ENCODE data around the gene IGSF8.
"Not testable (repeated sequence)": the region's sequence is repeated elsewhere in the genome, so short reads cannot be mapped to it uniquely, and the experiment has no call there.

IGSF8 gene

DNA sequence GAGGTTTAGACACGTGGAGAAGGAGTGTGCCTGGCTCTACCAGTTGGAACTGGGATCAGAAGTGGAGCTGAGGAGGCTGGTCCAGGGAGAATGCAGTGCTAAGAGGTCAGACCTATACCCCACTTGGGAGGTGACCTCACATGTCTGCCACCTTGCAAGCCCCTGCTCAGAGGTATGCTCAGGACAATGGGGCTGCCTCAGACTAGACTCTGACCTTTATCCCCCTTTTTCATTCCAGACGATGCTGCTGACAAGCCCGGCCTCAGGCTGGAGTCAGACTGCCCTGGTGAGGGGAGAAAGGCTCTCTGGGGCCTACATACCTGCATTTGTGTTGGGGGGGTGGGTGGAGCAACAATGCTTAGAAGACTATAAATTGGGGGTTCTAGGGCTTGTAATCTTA, 33.7 kb downstream of the IGSF8 start:
- no peak for DNase-seq (ENCODE audit: low read depth)

DNA sequence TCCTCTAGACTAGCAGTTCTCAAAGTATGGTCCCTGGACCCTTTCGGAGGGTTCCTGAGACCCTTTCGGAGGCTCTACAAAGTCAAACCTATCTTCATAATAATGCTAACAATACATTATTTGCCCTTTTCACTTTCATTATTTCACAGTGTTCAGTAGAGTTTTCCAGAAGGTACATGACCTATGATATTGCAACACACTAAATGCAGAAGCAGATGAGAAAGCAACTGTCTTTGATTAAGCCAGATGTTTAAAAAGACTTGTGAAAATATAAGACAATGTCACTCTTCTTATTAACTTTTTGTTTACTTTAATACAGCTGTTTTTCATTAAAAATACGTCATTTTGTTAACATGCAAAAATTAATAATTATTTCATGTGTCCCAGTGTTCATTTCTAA, 34.3 kb downstream of the IGSF8 start:
- DNase-seq (ENCODE audit: low read depth), result no peak

- no peak for DNase-seq (ENCODE audit: low read depth)
Observed at GRCh38 chr1:160063176-160063575, 35.2 kb downstream of the IGSF8 start.

- DNase-seq (ENCODE audit: low read depth), result no peak
Observed at GRCh38 chr1:160062230-160062532, 36.2 kb downstream of the IGSF8 start.

DNA sequence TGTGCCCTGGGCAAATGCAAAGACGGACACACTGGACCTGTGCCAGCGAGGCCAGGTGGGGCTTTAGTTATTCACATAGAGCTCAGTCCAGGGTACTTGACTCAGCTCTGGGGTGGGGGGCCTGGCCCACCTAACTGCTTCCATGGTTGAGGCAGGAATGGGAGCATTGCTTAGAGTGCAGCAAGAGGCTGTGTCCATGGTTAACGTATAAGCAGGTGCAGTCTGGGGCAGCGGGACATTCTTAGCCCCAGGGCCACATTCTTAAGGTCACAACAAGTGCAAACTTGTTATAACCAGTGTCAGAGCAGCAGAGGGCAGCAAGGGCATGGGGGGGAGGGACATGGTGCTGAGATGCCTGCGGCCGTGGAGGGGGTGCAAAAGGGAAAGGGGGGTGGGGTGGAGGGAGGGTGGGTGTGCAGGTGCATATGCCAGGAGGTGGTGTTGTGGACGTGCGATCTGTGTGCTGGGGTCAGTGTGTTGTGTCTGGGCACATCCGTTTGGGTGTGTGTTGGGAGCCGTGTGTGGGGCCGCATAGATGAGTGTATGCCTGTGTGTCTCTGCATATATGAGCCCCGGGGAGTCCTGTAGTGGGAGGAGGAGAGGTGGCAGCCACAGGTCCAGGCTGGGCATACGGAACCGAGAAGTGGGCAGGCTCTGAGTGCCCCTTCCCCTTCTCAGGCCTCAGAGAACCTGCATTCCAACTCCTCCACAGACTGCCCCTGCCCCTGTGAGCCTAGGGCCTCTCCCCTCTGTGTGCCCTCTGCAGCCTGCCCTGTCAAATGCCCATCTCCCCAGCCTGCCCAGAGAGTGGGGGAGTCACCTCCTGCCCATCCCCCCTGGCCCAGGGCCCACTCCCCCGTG, 36.8 kb downstream of the IGSF8 start:
- DNase-seq (ENCODE audit: low read depth), result no peak

DNA sequence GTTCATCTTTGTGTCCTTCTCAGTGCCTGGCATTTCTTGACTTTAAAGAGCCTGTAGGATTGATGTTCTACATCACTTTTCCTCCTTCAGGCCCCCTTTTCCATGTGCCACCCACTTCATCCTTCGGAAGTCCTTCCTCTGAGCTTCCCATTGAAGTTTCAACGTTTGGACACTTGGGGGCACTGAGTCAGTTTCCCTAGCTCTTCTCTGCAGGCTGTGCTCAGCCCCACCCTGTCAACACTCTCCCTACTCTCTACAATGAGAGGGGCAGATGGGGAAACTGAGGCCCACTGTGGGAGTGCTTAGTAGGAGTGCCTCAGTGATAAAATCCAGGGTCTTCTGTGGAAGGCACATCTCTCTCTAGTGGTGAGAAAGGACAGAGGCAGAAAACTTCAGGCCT, 40.3 kb downstream of the IGSF8 start:
- no peak for DNase-seq (ENCODE audit: low read depth)

DNA sequence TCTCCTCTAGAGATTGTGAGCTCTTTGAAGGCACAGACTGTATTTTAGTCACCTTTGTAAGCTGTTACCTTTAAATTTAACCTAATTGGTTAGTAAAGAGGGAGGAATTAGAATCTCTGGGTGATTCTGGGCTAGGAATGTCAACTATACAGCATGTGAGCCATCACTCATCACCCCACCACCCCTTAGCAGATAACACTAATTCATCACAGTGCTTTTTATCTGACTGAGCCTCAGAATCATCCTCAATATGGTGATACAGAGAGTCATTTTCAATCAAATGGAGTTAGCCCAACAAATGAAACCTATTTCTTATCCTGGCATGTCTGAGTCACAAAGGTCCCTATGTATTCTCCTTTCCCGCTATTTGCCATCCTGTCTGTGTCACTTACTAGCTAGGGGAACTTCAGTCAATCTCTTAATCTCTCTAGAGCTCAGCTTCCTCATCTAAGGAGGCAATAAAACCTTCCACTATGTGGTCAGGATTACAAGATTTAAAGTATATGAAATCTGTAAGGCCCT, 41.7 kb downstream of the IGSF8 start:
- no peak for DNase-seq (ENCODE audit: low read depth)

- no peak for DNase-seq (ENCODE audit: low read depth)
Observed at GRCh38 chr1:160053548-160054365, 44.7 kb downstream of the IGSF8 start.

DNA sequence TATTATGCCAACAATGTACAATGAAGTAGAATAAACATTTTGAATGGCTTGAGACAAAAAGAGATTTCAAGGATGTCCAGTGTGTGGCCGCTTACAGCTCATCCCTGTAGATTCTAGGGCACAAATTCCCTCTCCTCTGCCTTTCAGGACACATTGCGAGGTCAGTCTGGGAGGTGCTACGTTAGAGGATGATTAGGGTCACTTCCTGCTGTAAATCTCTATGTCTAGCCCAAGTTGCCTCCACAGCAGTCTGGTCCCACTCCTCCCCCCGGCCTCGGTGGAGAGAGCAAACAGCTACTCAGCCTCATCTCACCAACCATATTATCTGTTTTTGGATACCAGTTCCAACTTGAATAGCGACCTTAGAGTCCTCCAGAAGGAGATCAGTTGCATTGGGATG, 45.5 kb downstream of the IGSF8 start:
- DNase-seq (ENCODE audit: low read depth), result no peak

DNA sequence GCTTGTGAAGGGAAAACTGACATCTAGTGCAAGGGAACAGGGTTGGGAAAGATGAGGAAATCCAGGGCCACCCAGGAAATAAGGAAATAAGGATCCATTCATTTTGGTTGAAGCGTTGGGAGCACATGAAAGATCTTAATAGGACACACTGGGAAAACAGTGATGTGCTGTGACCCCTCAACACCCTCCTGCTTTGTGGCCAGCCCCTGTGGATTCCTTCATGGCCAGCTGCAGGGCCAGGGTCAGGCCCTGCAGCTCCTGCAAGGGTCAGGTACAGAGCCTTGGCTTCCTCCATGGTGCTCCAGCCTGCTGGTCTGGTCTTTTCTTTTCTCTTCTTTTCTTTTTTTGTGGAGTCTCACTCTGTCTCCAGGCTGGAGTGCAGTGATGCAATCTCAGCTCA, 47.8 kb downstream of the IGSF8 start:
- DNase-seq (ENCODE audit: low read depth), result no peak

DNA sequence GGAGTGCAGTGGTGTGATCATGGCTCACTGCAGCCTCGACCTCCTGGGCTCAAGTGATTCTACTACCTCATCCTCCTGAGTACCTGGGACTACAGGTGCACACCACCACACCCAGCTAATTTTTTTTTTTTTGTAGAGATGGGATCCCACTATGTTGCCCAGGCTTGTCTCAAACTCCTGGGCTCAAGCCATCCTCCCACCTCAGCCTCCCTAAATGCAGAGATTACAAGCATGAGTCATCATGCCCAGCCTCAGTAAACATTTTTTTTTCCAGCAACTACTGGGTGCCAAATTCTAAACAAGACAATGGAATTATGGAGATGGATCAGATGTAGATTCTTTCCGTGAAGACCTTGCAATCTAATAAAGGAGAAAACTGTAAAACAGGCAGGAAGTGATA, 48.2 kb downstream of the IGSF8 start:
- not testable (repeated sequence) for DNase-seq (ENCODE audit: low read depth)

DNA sequence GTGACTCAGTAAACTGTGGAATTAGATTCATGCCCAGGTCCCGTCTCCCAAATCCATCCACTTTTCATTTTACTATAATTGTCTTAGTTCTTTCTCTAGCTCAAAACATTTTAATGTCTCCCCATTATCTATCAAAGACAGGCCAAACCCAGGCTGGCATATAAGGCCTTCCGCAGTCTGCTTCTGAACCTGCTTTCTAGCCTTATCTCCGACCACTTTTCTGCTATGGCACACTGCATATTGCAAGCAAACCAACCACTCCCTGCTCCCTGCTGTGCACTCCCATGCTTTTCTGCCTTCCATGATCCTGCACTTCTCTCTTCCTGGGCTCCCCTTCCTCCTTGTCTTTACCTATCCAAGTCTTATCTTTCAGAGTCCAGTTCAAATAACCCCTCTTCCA, 49.3 kb downstream of the IGSF8 start:
- DNase-seq (ENCODE audit: low read depth), result no peak

- no peak for DNase-seq (ENCODE audit: low read depth)
Observed at GRCh38 chr1:160048335-160048734, 50.1 kb downstream of the IGSF8 start.

DNA sequence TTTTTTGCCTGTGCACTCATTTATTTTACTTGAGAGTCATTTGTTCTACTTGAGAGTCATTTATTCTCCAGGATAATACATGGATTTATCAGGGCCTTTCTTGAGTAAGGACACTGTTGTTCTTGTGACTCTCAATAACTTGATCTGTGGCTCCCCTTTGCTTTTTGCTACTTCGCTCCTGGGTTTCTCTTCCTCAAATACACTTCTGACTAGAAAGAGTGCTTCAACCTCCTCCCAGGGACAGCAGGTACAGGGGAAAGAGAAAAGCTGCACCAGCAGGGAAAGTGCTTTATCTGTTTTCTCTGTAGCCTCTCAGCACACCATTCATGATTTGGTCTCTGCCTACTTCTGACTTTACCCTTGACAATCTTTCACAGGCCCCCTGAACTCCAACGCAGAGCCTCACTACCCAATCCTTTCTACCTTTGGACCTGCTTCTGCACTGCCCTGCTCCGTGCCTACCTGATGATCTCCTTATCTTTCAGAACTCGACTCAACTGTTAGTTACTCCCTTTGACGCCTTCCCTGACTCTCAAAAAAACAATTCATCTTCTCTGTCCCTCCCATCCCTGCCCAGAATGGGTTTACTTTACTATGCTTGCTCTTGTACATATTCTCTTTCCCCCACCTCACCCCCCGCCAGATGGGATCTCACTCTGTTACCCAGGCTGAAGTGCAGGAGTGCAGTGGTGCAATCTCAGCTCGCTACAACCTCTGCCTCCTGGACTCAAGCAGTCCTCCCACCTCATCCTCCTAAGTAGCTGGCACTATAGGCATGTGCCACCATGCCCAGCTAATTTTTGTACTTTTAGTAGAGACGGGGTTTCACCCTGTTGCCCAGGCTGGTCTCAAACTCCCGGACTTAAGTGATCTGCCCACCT, 51.1 kb downstream of the IGSF8 start:
- no peak for DNase-seq (ENCODE audit: low read depth)

- DNase-seq (ENCODE audit: low read depth), result no peak
Observed at GRCh38 chr1:160046494-160047110, 51.8 kb downstream of the IGSF8 start.

- DNase-seq (ENCODE audit: low read depth), result no peak
Observed at GRCh38 chr1:160045653-160046052, 52.8 kb downstream of the IGSF8 start.

GRCh38 chr1:160043543-160043942, 54.9 kb downstream of the IGSF8 start:
- no peak for DNase-seq (ENCODE audit: low read depth)

Data from stimulated activated CD8-positive, alpha-beta memory T cell treated with anti-CD3 and anti-CD28 coated beads, Interleukin-4, amount 100 ng/mL, for 24 hours (primary cell).